Middle frontal gyrus (tissue), 1 donor: ENCODE measurements around the gene POLN.

ENCODE experiments used
- DNase-seq: peaks from one replicate; pipeline ENCODE4 v3.0.0-alpha.2; 2015; ENCODE audit warnings: low spot score; ENCODE audit errors: extremely low spot score

The POLN gene

DNA sequence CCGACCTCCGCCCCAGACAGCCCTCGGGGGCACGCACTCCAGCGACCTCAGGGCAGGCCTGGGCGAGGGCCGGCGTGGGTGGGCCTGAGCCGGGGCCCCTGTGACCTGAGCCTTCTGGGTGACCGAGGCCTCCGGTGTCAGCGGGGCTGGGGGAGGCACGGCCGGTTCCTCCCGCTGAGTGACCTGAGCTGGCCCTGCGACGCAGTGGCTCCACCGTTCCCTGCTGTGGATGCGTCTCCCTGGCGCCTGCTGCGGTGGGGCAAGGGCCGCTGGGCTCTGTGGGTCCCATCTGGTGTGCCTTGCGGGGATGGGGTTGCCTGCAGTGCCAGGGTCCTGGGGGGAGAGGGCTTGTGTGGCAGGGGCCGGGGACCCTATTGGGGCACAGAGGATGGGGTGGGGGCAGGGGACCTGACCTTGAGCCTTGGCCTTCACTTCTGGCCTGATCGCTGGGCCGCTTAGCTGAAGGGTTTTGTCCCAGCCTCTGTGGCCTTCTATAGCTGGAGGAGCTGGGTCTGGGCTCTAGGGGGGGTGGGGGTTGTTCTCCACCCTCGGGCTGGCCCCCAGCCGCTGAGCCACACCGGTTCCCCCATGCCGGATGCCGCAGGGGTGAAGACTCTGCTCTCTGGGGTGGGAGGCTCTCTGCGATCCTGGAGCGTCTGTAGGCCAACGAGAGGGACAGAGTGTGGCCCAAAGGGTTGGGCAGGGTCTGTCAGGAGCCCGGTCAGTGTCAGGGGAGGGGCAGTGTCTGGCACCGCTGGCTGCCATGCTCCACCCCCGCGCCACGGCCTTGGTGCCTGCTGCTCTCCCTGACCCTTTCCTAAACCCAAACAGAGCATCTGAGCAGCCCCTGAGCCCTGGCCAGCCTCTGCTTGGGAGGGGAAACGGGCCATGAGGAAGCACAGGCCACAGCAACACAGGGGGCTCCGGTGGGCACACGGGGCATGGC lies 180.5 kb downstream of the POLN start:
- no peak for DNase-seq

DNA sequence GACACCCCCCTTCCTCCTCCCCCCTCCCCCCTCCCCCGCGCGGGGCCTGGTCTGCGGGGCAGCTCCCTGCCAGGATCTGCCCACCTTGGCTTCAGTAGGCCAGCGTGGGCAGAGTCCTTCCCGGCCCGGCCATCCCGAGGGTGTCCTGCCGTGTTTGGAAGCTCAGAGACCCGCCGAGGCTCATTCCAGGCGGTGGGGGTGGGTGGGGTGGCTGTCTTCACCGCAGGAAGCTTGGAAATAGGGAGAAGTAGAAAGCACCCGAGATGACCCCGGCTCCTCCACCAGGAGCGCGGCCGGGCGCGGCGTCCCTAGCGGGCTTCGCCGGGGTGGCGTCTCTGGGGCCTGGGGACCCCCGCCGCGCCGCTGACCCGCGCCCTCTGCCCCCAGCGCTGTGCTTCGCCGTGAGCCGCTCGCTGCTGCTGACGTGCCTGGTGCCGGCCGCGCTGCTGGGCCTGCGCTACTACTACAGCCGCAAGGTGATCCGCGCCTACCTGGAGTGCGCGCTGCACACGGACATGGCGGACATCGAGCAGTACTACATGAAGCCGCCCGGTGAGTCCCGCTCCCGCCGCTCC lies 181.2 kb downstream of the POLN start:
- DNase-seq, result no peak

DNA sequence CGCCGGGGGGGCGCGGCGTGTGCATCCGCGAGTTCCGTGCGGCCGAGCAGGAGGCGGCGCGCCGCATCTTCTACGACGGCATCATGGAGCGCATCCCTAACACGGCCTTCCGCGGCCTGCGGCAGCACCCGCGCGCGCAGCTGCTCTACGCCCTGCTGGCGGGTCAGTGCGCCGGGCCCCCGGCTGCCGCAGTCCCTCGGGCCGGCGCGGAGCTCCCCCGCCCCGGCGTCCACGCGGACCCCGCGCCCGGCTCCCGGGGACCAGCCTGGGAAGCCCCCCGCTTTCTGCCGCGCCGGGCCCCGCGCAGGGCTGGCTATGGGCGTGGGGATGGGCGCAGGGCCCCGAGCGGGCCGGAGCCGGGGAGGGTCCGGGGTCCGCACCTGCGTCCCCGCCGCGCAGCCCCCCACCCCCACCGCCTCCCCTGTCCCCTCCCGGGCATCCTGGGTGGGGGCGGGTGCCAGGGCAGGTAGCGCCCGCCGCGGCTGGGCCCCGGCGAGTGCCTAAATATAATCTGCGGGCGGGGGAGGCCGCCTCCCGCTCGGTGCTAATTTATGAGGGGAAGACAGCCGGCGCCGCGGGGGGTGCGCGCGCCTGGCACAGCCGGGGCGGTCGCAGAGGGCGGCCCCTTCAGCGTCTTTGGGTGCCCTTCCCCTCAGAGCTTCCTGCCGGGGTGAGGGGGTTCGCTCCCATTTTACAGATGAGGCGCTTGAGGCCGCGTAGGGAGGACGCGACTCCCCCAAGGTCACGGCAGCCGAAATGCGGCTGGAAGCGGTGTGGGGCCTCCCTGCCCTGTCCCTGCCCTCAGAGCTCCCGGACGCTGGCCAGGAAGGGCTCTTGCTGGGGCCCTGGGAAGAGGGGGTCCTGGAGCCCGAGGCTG lies 182.0 kb downstream of the POLN start:
- no peak for DNase-seq

DNA sequence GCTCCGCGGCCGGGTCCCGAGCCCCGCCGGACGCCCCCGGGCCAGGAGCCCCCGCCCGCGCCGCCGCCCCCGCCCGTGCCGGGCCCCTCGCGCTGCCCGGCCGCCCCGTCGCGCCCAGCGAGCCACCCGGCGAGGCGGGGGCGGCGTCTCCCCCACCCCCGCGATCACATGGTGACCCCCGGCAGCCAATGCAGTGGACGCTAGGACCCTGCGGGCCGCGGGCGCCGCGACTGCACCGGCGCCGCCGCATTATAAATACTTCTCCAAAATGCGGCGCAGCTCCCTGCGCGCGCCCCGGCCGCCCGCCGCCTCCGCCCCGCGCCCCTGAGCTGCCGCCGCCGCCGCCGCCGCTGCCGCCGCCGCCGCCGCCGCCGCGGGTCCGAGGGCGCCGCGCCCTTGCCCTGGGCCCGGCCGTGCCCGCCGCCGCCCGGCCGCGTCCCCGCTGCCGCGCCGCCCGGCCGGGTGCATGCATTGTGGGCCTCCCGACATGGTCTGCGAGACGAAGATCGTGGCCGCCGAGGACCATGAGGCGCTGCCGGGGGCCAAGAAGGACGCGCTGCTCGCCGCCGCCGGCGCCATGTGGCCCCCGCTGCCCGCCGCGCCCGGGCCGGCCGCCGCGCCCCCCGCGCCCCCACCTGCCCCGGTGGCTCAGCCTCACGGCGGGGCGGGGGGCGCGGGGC lies 182.7 kb downstream of the POLN start, which contains the start of gene NAT8L:
TSS of gene NAT8L (plus strand) at position 282 of the 680 bp plus-strand sequence. CDS start at position 467, 185 bp downstream.
- DNase-seq, result peak; percentile 58

DNA sequence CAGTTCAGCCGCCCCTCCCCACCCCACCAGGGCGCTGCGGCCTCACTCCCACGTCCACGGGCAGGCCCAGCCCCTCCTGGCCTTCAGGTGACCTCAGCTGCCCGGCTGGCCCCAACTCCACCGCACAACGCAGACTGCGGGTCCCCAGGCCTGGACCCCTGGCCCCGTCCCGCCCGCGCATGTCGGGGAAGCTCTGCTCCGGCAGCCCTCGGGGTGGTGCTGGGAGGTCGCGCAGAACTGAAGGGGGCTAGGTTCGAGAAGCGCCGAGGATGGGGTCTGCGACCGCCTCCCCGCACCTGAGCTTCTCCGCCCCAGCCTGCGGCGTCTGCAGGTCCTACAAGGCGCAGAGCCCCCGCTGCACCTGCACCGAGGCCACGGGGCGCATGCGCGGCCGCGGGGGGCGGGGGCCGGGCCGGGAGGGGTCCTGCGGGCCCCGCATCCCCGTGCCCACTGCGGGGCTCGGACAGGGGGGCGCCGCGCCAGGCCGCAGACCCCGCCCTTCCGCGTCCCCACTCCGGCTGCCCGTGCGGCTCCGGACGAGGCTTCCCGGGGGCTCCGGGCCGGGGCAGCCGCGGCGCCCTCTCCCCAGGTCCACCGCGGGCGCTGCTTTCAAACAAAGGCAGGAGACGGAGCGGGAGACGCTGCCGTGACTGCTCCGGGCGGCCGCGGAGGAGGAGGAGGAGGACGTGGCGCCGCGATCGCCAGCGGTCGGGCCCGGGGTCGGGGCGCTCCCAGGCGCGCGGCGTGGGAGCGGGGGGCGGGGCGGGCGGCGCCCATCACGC lies 183.5 kb downstream of the POLN start:
- no peak for DNase-seq

DNA sequence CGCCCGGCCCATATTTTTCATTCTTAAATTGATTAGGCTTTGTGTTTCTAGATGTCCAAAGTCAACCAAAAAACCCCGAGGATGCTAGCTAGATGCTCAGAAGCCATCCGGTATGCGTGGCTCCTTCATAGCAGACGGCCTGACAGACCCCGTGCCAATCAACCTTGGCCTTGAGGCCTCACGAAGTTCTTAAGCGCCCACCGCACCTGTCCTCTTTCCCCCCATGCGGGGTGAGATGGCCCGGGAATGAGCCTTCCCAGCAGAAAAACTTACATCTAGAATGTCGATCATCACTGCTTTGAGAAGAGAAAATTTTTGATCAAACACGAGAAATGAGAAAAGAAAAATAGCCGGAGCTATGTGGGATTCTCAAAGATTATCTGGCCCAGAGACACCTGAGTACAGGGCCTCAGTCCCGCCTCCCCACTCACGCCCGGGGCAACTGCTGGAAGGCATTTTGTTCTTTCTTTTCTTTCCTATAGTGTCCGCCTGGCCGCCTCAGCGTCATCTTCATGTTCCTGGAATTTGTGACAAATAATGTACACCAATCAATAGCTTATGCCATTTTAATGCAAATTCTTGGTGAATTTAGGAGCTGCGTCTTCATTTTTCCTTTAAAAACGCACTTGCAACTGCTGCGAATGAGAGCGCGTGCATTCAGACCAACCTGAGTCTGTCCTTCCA lies 184.4 kb downstream of the POLN start:
- no peak for DNase-seq

DNA sequence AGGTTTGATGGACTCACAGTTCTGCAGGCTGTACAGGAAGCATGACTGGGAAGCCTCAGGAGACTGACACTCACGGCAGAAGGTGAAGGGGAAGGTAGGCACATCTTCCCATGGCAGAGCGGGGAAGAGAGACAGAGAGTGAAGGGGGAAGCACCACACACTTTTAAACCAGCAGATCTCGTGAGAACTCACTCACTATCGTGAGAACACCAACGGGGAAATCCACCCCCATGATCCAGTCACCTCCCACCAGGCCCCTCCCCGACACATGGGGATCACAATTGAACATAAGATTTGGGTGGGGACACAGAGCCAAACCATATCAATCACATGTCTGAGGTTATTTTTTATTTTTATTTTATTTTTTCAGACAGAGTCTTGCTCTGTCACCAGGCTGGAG lies 187.7 kb downstream of the POLN start:
- no peak for DNase-seq

DNA sequence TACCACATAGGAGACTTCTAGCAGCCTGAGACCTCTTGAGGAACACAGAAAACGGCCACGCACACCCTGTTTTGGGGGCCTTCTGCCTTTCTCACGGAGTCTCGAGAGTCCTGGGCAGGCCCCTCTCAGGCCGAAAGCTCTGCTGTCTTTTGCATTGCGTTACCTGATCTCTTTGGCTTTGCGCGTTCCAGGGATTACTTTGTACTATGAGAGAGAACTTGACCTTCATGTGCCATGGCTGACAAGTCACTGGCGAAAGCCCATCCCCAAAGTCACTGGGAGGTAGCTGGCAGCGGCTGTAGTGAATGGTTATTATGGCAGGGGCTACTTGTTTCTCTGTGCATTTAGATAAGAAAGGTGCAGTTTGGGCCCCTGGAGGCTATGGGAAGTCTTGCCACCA lies 190.8 kb downstream of the POLN start:
- no peak for DNase-seq

DNA sequence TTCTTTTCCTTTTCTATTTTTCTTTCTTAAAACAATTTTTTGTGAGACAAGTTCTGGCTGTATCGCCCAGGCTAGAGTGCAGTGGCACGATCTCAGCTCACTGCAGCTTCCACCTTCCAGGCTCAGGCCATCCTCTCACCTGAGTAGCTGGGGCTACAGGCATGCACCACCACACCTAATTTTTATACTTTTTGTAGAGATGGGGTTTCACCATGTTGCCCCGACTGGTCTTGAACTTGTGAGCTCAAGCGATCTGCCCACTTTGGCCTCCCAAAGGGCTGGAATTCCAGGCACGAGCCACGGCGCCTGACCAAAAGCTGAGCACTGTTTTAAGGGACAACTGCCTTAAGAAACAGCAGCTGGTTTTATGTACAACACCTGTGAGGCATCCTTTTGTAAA lies 192.1 kb downstream of the POLN start:
- DNase-seq, result no peak

DNA sequence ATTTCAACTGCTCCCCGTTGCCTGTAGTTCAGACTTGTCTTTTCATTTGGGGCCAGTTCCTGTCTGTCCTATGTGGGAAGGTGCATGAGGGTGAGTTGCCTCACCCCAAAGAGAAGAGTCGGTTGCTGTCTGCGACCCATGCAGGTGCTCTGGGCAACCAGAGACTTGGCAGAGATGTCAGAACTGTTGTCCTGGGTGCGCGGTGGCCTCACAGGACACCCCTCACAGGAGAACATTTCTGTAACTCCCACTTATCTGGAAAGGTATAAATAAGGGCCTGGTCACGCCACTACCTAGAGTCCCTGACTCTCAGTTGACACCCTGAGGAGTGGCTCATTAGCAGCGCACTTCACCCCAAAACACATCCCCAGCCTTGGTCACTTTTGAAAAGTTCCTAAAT lies 192.5 kb downstream of the POLN start:
- DNase-seq, result no peak

DNA sequence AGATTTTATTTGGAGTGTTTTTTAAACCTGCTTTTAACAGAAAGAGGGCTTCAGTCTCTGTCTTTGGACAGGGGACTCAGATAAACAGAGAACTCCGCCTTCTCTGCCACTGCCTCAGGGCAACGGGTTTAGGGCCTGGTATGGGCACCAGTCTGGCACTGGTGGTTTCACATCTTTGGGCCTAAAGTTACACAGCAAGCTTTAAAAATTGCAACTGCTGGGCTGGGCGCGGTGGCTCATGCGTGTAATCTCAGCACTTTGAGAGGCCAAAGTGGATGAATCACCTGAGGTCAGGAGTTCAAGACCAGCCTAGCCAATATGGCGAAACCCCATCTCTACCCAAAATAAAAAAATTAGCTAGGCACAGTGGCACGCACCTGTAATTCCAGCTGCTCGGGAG lies 193.1 kb downstream of the POLN start:
- DNase-seq, result no peak

DNA sequence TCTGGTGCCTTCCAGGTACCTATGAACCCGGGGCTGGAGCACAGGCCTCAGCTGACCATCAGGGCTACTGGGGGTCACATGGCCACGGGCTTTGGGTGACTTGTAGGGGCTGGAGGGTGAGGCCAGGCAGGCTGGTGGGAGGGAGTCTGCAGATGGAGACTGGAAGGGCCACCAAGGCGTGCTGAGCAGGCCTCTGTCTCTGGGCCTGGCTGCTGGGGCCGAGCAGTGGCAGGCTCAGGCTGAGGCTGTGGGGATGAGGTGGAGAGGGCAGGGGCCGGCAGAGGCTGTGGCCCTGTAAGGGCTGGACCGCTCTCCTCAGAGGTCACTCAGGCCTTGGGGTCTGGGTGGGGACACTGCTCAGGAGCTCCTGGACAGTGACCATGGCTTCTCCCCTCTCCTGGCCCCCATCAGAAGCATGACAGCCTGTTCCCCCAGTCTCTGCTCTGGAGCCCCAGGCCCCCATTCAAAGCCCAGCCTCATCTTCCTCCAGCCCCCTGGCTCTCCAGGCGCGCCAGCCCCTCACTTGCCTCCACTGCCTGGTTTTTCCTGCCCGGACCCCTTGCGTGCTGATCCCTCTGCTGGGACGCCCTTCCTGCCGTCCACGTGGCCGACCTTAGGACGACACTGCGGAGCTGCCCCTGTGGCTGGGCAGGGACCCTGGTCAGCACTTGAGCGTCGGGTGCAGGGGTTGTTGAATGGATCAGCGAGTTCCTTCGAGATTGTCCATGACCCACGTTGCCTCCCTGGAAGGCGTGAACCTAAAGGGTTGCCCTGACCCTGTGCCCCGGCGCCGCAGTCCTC lies 193.9 kb downstream of the POLN start:
- no peak for DNase-seq

DNA sequence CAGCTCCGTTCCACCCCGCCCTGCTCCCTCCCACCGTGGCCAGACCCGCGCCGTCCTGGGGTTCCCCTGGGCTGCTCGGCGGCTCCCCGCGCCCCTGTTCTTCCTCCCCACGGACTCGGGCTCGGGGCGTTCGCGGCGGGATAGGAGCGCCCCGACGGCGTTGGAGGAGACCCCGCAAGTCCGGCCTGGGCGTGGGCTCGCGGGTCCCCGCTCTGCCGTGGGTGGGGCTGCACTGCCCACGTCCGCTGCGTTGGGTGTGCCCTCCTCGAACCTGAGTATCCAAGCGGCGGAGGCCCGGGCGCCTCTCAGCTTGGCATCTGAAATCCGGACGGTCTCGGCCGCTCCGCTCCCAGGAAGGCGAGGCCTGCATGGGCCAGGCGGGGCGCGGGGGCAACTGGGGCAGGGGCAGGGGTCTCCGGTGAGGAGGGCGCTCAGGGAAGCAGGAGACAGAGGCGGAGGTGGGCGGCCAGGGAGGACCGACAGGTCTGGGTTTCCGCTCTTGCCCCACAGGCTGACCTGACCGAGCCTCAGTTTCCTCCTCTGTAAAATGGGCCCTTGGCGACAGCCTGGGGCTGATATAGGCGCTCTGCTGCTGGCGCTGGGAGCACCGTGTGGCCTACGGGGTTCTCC lies 194.8 kb downstream of the POLN start:
- no peak for DNase-seq

DNA sequence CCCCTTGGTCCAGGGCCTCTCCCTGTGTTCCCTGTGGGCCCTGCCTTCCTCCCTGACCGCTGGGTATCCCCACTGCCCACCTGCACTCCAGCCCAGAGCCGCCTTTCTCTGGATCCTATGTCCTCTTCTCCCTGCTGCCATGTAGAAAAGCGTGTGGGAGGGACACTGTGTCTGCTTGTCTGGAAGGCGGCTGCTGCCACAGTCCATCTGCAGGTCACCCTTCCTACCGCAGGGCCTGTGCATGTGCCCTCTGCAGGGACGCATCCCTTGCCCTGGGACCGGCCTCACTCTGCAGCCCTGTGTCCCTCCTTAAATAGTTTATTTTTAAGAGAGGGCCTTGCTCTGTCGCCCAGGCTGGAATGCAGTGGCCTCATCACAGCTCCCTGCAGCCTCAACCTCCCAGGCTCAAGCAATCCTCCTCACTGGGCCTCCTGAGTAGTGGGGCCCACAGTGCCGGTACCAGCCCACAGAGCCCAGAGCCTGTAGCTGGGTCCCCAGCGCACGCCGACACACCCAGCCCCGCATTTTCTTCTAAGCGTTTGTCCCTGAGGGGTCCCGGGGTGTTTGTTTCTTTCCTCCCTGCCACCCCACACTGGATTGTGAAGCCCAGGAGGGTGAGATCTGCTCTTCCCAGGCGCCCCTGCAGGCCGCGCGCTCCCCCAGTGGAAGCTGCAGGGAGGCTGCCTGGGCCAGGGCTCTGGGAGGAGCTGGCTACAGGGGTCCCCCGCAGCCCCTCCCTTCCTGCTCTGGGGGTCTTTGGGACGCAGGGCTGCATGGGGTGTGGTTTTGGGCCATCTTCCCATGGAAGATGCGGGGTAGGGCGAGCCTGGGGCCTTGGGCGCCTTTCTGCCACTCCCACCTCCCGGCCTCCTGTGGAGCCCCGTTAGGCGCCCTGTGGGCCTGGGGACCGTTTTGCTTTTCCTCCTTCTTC lies 195.6 kb downstream of the POLN start:
- DNase-seq, result no peak

DNA sequence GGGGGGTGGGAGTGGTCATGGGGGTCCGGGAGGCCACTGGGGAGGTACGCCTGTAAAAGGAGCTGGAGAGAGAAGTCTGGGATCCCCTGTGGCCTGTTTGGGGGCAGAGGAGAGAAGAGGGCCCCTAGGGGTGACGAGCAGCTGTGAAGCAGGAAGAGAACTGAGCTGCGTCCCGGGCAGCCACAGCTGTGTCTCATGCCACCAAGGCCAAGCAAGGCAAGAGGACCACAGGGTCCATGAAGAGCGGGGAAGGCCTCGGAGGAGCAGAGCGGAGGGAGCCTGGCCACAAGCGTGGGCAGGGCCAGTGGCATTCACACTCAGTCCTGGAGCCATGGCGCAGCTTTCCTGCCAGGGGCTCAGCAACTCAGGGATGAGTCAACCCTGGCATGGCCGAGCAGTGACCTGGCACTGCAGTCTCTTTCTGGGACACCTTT lies 196.4 kb downstream of the POLN start:
- no peak for DNase-seq

DNA sequence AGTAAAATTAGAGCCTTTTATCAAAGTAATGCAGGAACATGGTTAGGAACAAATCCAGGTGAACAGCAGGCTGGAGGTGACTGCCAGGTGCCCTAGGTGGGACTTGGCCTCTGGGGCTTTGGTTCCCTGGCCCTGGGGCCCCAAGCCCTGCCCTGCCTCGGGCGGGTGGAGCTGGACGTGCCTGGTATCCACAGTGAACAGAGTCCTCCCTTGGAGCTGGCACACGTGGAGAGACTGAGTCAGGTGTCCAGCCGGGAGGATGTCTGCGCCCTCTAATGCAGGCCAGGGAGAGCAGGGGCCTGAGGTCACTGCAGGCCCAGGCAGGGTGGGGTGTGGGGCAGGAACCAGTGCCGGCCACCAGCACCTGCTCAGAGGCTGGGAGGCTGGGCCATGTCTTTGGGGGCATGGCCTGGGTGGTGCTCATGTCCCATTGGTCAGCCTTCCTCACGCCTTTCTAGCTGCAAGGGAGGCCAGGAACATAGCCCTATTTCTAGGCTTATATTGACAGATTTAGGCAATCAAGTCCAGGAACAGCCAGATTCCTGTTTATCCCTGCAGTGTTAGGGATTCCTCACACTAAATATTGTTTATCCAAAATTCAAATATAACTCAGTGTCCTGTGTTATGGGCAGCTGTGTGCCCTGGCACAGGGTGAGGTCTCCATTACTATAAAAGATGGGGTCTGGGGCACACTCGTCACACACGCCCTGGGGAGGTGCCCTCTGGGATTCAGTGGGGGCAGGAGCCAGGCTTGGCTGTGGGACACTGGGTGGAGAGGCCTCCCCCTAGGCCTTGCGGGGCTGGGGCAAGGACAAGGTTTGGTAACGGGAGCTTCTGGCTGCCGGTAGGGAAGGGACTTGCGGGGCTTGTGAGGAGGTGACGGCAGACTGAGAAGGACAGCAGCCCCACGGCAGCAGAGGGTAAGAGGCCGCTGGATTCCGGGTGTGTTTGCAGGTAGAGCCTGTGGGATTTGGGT lies 197.1 kb downstream of the POLN start:
- no peak for DNase-seq
